Measurements from ENCODE around the gene APBA1. TPM values are rescaled to one million over a fixed set of nuclear protein-coding genes. Genes with fewer than 3 reads are reported as not detected.

APBA1 gene
- polyA plus RNA-seq, 1 of the 3 experiments (the other 2 are of a cell fraction): 3.1 TPM

DNA sequence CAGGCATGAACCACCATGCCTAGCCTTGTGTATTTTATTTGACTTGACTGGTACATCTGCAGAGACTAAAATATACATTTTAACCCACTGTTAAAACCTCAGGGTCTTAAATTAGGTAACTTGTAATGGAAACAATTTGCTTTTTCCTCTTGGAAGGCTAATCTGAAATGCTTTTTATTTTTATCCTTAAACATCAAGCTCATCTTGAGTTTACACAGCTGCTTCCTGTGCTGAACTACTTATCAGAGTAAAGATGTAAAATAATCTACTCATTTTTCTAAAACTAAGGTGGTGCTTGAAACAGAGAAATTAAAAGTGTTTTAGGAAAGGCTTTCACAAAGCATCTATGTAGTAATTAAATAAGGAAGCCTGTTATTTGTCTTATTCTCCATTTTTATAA, 203.0 kb downstream of the APBA1 start:
- TF ChIP-seq, protein P1, sequence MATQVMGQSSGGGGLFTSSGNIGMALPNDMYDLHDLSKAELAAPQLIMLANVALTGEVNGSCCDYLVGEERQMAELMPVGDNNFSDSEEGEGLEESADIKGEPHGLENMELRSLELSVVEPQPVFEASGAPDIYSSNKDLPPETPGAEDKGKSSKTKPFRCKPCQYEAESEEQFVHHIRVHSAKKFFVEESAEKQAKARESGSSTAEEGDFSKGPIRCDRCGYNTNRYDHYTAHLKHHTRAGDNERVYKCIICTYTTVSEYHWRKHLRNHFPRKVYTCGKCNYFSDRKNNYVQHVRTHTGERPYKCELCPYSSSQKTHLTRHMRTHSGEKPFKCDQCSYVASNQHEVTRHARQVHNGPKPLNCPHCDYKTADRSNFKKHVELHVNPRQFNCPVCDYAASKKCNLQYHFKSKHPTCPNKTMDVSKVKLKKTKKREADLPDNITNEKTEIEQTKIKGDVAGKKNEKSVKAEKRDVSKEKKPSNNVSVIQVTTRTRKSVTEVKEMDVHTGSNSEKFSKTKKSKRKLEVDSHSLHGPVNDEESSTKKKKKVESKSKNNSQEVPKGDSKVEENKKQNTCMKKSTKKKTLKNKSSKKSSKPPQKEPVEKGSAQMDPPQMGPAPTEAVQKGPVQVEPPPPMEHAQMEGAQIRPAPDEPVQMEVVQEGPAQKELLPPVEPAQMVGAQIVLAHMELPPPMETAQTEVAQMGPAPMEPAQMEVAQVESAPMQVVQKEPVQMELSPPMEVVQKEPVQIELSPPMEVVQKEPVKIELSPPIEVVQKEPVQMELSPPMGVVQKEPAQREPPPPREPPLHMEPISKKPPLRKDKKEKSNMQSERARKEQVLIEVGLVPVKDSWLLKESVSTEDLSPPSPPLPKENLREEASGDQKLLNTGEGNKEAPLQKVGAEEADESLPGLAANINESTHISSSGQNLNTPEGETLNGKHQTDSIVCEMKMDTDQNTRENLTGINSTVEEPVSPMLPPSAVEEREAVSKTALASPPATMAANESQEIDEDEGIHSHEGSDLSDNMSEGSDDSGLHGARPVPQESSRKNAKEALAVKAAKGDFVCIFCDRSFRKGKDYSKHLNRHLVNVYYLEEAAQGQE (IDR thresholded peaks at IDR 0.05; ENCODE audit: low read depth, low read length): no peak
- TF ChIP-seq NFIC (IDR thresholded peaks at IDR 0.05; ENCODE audit: borderline replicate concordance) (no peak), CHD2 (IDR thresholded peaks at IDR 0.05; ENCODE audit: low read length, partially characterized antibody) (no peak), JUND (IDR thresholded peaks at IDR 0.05) (no peak), YY1 (IDR thresholded peaks at IDR 0.05; ENCODE audit: low read depth) (no peak), GABPA (IDR thresholded peaks at IDR 0.05; ENCODE audit: low read depth) (no peak), FOSL2 (IDR thresholded peaks at IDR 0.05; ENCODE audit: borderline replicate concordance, low read depth) (no peak), EZH2phosphoT487 (IDR thresholded peaks at IDR 0.05; ENCODE audit: borderline replicate concordance, low read depth) (no peak), NRF1 (IDR thresholded peaks at IDR 0.05; ENCODE audit: low read depth, low read length) (no peak), RAD21 (IDR thresholded peaks at IDR 0.05; ENCODE audit: low read length) (no peak), MXI1 (IDR thresholded peaks at IDR 0.05; ENCODE audit: low read depth, low read length) (no peak), MEF2A (IDR thresholded peaks at IDR 0.05; ENCODE audit: borderline replicate concordance, low read depth) (no peak)
- TF ChIP-seq, protein P2, sequence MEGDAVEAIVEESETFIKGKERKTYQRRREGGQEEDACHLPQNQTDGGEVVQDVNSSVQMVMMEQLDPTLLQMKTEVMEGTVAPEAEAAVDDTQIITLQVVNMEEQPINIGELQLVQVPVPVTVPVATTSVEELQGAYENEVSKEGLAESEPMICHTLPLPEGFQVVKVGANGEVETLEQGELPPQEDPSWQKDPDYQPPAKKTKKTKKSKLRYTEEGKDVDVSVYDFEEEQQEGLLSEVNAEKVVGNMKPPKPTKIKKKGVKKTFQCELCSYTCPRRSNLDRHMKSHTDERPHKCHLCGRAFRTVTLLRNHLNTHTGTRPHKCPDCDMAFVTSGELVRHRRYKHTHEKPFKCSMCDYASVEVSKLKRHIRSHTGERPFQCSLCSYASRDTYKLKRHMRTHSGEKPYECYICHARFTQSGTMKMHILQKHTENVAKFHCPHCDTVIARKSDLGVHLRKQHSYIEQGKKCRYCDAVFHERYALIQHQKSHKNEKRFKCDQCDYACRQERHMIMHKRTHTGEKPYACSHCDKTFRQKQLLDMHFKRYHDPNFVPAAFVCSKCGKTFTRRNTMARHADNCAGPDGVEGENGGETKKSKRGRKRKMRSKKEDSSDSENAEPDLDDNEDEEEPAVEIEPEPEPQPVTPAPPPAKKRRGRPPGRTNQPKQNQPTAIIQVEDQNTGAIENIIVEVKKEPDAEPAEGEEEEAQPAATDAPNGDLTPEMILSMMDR (IDR thresholded peaks at IDR 0.05): no peak
- TF ChIP-seq, protein P3, sequence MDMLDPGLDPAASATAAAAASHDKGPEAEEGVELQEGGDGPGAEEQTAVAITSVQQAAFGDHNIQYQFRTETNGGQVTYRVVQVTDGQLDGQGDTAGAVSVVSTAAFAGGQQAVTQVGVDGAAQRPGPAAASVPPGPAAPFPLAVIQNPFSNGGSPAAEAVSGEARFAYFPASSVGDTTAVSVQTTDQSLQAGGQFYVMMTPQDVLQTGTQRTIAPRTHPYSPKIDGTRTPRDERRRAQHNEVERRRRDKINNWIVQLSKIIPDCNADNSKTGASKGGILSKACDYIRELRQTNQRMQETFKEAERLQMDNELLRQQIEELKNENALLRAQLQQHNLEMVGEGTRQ (IDR thresholded peaks at IDR 0.05; ENCODE audit: borderline replicate concordance, low read depth, low read length): no peak
- TF ChIP-seq, protein P4, sequence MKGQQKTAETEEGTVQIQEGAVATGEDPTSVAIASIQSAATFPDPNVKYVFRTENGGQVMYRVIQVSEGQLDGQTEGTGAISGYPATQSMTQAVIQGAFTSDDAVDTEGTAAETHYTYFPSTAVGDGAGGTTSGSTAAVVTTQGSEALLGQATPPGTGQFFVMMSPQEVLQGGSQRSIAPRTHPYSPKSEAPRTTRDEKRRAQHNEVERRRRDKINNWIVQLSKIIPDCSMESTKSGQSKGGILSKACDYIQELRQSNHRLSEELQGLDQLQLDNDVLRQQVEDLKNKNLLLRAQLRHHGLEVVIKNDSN (IDR thresholded peaks at IDR 0.05; ENCODE audit: borderline replicate concordance, low read depth): no peak
- TF ChIP-seq, protein P5, sequence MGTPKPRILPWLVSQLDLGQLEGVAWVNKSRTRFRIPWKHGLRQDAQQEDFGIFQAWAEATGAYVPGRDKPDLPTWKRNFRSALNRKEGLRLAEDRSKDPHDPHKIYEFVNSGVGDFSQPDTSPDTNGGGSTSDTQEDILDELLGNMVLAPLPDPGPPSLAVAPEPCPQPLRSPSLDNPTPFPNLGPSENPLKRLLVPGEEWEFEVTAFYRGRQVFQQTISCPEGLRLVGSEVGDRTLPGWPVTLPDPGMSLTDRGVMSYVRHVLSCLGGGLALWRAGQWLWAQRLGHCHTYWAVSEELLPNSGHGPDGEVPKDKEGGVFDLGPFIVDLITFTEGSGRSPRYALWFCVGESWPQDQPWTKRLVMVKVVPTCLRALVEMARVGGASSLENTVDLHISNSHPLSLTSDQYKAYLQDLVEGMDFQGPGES (IDR thresholded peaks at IDR 0.05; ENCODE audit: low read depth, low read length): no peak
- no peak overlapping the region for H3K4me3 ChIP-seq (ENCODE audit: low read depth in 2 of 2, low read length in 1 of 2)
- no peak for DNase-seq
- H3K9me3 ChIP-seq: no peaks in the 10 kb centered on the region
- no peaks in the 10 kb centered on the region for H3K9me2 ChIP-seq
- H3K79me2 ChIP-seq (ENCODE audit: insufficient read depth): no peaks in the 10 kb centered on the region
- H3K4me1 ChIP-seq (ENCODE audit: control insufficient read depth in 1 of 2, insufficient read depth in 2 of 2, low read depth in 1 of 2, low read length in 1 of 2): peaks cover 0 to 5% of the 10 kb centered on the region in 2 experiments; a peak in 2 of 4 replicates
- no peaks in the 10 kb centered on the region for H3F3A ChIP-seq (replicated peaks; ENCODE audit: insufficient read depth)
- no peak overlapping the region for H3K4me2 ChIP-seq
- H3K27me3 ChIP-seq (ENCODE audit: insufficient read depth): no peaks in the 10 kb centered on the region
- ChIA-PET POLR2A (no interaction called here), CTCF (no interaction called here)
- H3K9ac ChIP-seq: no peak overlapping the region
- H3K36me3 ChIP-seq (replicated peaks in 1 of 2; ENCODE audit: control insufficient read depth in 1 of 2, insufficient read depth in 2 of 2, low read length in 1 of 2): no peaks in the 10 kb centered on the region
- H2AFZ ChIP-seq (ENCODE audit: low read depth): no peak overlapping the region
- H4K20me1 ChIP-seq (ENCODE audit: insufficient read depth): no peaks in the 10 kb centered on the region
- H3K27ac ChIP-seq (ENCODE audit: low read depth in 2 of 2, low read length in 1 of 2): peak overlapping the region in 1 of 2 experiments; percentile 51; a peak in 2 of 4 replicates
